Germinal center (tissue), 1 donor: ENCODE measurements around the gene IL17RE.

Experiments
- DNase-seq: peaks from one replicate; pipeline ENCODE4 v3.0.0; 2012; ENCODE audit warnings: mixed read lengths, low spot score

Gene IL17RE

DNA sequence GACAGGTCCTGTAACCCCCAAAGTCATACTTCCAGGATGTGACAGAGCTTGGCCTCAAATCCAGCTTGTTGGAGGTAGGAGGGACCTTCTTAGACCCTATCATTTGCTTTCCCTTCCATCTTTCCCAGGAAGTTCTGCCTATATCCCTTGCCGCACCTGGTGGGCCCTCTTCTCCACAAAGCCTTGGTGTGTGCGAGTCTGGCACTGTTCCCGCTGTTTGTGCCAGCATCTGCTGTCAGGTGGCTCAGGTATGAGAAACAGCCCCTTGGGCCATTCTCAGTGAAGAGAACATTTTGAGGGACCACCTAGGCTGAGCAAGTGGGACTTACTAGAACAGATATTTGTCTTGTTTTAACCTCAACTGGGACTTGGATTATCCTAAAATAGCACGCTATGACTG is 1.3 kb downstream of the IL17RE start:
- DNase-seq, result no peak

DNA sequence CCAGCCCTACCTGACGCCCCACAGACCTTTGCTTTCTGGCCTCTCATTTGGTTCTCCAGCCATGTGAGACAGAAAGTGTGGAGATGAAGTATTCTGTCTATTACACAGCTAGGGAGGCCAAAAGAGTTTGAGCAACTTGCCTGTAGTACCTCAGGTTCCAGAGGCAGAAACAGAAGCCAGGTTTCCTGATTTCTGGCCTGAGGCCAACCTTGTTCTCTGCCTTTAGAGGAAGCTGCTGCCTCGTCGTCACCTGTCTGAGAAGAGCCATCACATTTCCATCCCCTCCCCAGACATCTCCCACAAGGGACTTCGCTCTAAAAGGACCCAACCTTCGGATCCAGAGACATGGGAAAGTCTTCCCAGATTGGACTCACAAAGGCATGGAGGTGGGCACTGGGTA is 3.8 kb downstream of the IL17RE start:
- no peak for DNase-seq

GRCh38 chr3:9908286-9908685 is 5.6 kb downstream of the IL17RE start:
- no peak for DNase-seq

- DNase-seq, result no peak
Observed at GRCh38 chr3:9909221-9910013, 6.8 kb downstream of the IL17RE start.

- no peak for DNase-seq
Observed at GRCh38 chr3:9911863-9912262, 9.2 kb downstream of the IL17RE start.

DNA sequence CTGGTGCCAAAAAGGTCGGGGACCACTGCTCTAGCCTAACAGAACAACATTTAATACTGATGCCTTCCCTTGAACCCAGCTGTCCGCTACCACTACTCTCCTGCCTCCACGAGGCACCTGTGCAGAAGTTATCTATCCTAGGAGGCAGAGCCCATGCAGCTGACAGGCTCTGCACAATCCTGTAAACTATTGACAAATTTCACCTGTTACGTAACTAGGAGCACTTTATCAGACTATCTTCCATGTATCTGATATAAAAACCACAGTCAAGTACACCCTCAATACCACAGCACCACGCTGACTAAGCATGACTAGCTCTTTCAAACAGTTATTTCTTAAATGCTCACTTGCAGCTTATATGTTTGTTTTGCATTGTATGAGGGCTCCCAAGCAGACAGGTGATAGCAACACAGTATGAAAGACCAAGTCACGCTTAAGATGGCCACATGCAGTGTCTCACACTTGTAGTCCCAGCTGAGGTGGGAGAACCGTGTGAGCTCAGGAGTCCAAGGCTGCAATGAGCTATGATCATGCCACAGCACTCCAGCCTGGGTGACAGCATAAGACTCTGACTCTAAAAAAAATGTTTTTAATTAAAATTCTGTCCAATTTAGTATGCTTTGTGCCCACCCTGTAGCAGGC is 9.8 kb downstream of the IL17RE start:
- no peak for DNase-seq

GRCh38 chr3:9913601-9914000 is 11.0 kb downstream of the IL17RE start:
- DNase-seq, result no peak

DNA sequence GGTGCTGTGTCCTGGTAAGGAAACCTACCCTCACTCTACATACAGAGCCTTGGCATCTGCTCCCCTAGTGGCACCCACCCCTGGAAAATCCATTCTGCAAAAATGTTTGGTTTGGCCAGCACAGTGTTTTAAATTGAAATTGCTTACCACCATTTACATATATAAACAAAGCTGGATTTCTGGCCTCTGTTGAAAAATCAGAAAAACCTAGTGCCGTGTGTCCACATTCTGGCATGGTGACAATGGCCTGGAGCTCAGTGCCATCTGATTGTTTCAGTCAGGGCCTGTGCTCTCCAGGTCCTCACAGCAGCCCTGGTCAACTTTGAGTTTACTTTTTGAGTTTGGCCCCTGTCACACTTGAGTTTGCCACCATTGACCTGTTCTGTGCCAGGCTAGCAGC is 11.4 kb downstream of the IL17RE start:
- DNase-seq, result no peak

DNA sequence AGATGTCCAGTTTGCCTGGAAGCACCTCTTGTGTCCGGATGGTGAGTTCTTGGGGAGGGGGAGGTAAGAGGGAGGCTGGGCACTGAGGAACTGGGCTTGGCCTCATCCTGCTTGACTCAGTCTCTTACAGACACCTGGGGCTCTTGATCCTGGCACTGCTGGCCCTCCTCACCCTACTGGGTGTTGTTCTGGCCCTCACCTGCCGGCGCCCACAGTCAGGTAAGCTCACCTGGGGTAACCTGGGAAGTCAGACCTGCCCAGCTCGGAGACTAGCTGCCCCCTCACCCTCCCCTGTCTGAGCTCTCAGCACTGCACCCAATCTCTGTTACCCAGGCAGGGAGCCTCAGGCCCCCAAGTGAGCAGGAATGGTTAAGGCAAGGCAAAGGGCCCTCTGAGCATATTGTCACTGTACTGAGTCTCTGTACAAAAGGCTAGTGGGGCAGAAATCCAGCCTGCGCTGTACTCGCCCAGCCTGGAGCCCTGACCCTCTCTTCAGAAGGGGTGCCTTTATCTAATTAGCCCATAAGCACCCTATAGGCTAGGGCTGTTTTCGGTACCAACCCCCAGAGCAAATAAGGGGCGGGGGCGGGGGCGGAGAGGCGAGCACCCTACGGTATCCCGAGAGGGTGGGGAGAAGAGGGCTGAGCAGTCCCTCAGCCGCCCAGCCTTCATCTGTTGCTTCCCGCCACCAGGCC is 12.1 kb downstream of the IL17RE start:
- no peak for DNase-seq

DNA sequence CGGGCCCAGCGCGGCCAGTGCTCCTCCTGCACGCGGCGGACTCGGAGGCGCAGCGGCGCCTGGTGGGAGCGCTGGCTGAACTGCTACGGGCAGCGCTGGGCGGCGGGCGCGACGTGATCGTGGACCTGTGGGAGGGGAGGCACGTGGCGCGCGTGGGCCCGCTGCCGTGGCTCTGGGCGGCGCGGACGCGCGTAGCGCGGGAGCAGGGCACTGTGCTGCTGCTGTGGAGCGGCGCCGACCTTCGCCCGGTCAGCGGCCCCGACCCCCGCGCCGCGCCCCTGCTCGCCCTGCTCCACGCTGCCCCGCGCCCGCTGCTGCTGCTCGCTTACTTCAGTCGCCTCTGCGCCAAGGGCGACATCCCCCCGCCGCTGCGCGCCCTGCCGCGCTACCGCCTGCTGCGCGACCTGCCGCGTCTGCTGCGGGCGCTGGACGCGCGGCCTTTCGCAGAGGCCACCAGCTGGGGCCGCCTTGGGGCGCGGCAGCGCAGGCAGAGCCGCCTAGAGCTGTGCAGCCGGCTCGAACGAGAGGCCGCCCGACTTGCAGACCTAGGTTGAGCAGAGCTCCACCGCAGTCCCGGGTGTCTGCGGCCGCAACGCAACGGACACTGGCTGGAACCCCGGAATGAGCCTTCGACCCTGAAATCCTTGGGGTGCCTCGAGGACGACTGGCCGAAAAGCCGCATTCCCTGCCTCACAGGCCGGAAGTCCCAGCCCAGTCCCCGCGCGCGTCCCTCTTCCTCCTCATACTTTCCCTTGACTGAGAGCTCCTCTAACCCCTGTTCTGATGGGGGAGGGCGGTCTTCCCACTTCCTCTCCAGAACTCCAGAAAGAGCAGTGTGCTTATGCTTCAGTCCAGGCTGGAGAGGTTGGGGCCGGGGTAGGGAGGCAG is 12.8 kb downstream of the IL17RE start:
- DNase-seq, result no peak

- DNase-seq, result no peak
Observed at GRCh38 chr3:9916346-9916733, 13.7 kb downstream of the IL17RE start.

DNA sequence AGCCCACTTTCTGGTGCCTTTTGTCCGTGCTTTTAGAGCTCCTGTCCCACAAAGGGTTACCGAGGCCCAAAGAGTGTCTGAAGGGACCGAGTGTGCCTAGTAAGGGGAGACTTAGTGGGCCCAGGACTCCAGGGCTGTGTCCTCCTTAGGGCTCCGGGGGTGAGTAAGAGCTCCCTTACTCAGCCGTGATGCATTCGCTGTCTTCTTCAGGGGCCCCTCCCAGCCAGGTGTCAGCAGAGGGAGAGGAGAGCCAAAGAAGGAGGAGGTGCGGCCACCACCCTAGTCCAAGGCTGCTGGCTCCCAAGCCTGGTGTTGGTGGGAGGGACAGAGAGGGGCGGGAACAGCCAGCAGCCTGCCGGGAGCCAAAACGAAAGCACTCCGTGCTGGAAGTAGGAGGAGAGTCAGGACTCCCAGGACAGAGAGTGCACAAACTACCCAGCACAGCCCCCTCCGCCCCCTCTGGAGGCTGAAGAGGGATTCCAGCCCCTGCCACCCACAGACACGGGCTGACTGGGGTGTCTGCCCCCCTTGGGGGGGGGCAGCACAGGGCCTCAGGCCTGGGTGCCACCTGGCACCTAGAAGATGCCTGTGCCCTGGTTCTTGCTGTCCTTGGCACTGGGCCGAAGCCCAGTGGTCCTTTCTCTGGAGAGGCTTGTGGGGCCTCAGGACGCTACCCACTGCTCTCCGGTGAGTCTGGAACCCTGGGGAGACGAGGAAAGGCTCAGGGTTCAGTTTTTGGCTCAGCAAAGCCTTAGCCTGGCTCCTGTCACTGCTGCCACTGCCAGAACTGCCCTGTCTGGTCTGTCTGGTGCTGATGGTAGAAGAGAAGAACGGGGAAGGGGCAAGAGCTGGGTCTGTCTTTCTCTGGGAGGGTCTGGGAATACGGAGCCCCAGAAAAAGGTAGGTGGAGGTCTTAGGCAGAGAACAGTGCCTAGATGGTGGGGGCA is 14.4 kb downstream of the IL17RE start, which contains the start of gene IL17RC:
IL17RC (plus strand) TSS at position 365 of the 947 bp plus-strand sequence; CDS start at position 583, 218 bp downstream.
- no peak for DNase-seq

- DNase-seq, result no peak
Observed at GRCh38 chr3:9917820-9918219, 15.2 kb downstream of the IL17RE start.

DNA sequence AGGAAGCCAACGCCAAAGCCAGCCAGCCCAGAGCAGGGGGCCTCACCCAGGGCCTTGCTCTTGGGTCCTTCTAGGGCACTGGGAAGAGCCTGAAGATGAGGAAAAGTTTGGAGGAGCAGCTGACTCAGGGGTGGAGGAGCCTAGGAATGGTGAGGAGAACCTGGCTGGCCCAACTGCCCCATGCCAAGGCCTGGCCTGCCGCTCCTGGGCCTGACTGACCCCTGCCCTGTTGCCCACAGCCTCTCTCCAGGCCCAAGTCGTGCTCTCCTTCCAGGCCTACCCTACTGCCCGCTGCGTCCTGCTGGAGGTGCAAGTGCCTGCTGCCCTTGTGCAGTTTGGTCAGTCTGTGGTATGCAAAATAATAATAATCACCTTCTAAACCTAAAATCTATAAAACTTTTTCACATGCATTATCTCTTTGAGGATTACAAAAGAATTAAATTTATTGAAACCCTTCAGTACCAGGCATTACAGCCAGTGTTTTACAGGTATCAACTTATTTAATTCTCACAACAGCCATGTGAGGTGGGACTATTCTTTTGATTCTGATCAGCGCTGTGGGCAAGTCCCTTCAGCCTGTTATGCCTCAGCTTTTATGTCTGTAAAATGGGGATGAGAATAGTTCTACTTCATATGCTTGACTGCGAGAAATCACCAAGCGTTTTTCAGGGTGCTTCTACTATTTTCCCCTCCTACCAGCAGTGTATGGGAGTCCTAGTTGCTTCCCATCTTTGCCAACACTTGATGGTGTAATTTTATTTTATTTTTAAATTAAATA is 15.8 kb downstream of the IL17RE start:
- no peak for DNase-seq

- DNase-seq, result no peak
Observed at GRCh38 chr3:9928158-9928557, 25.5 kb downstream of the IL17RE start.

DNA sequence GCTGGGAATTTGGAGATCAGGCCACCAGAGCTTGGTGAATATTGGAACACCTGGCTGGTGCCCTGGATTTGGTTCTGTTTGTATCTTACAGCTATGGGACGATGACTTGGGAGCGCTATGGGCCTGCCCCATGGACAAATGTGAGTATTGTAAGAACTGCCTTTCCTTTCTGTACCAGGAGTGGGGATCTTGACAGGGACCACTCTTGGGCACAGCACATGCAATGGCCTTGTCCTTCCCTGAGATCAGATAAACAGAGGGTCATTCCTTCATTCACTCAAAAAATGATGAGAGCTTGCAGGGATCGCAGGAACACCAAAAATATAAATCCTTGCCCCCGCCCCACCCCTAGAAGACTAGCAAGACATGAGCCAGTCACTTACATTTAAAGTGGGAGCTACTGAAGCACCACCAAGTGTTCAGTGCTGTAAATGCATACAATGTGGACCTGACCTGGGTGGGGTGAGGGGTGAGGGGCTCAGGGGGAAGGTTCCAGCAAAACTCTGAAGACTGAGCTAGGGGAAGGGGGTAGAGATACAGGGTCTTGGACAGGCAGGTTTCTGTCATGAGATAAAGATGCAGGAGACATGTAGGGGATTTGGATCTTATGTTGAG is 28.3 kb downstream of the IL17RE start:
- DNase-seq, result no peak

DNA sequence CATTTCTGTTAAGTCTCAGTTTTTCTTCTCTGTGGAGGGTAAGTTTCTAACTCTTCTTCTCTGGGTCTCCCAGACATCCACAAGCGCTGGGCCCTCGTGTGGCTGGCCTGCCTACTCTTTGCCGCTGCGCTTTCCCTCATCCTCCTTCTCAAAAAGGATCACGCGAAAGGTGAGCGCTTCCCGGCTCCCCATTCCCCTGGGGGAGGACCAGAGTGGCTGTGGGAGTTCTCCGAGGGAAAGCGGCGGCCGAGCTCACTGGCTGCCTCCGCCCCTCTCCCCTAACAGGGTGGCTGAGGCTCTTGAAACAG is 29.8 kb downstream of the IL17RE start:
- DNase-seq, result no peak

DNA sequence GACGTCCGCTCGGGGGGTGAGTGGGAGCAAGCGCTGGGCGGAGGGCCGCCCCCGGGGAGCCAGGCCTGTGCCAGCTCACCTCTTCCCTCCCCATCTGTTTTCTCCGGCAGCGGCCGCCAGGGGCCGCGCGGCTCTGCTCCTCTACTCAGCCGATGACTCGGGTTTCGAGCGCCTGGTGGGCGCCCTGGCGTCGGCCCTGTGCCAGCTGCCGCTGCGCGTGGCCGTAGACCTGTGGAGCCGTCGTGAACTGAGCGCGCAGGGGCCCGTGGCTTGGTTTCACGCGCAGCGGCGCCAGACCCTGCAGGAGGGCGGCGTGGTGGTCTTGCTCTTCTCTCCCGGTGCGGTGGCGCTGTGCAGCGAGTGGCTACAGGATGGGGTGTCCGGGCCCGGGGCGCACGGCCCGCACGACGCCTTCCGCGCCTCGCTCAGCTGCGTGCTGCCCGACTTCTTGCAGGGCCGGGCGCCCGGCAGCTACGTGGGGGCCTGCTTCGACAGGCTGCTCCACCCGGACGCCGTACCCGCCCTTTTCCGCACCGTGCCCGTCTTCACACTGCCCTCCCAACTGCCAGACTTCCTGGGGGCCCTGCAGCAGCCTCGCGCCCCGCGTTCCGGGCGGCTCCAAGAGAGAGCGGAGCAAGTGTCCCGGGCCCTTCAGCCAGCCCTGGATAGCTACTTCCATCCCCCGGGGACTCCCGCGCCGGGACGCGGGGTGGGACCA is 30.4 kb downstream of the IL17RE start:
- peak; percentile 81 for DNase-seq

DNA sequence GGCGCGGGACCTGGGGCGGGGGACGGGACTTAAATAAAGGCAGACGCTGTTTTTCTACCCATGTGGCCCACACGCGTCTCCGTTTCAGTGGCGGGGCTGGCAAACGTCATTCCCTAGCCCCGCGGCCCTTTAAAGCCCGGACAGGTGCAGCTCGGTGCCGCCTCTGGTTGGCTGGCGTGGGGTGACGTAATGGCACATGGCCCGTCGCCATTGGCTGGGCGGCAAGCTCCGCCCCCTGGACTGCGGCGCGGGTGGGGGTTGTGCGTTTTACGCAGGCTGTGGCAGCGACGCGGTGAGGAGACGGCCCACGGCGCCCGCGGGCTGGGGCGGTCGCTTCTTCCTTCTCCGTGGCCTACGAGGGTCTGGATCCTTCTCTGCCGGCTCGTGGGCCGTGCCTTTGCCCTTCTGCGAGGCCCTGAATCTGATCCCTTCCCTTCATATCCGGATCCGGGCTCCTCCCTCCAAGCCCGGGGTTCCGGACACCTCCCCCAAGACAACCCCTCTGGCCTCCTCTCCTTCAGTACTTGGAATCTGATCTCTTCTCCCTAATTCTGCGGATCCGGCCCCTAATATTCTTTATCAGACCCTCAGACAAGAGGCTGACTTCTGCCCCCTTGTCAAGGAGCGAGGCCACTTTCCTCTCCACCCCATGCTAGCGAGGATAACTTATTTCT is 31.1 kb downstream of the IL17RE start, which contains the start of gene CRELD1:
CRELD1 (plus strand) TSS at position 274 of the 674 bp plus-strand sequence. CDS start 605 bp downstream, outside the sequence.
- peak; percentile 94 for DNase-seq
